HepG2 (cell line): ENCODE measurements around the gene ZAR1L. TPM values are rescaled to one million over a fixed set of nuclear protein-coding genes. Genes with fewer than 3 reads are reported as not detected.
A peak's percentile ranks its signal among the peaks of the same experiment; 100 is the strongest.

Experiments
- ATAC-seq: fragments of 200-7000 bp; cut with Tn5 transposase; 3 replicates; pipeline ENCODE4 v1.9.1; 2020; ENCODE audit warnings: mild to moderate bottlenecking, moderate library complexity
- BruUV-seq: library from RNA; stranded (reverse); fragments of 400-500 nt; replicated peaks from 2 replicates; lab custom pipeline; 2021; lab: Mats Ljungman, UMichigan
- CTCF ChIA-PET: fragments of 300-600 bp; formaldehyde crosslinking; extraction: SDS; loops from one replicate; lab custom pipeline; 2021; ENCODE audit warnings: low total read pairs, inconsistent platforms, low intra/inter-chr PET ratio; lab: Yijun Ruan, JAX
- POLR2A ChIA-PET: fragments of 350-600 bp; sonication (Branson Sonifier 250); formaldehyde crosslinking; loops from one replicate; lab custom pipeline; 2020; ENCODE audit warnings: antibody characterized with exemption, inconsistent platforms; lab: Yijun Ruan, JAX
- DNase-seq: peaks from one replicate; pipeline ENCODE4 v3.0.0-alpha.2; 2015; ENCODE audit warnings: low spot score
- FAIRE-seq: peaks from 3 replicates; lab custom pipeline; 2011; peaks lifted over from hg19 to GRCh38; lab: Jason Lieb, UNC
- H2AFZ ChIP-seq: one replicate; pipeline ENCODE4 v1.6.1; 2011; ENCODE audit warnings: low read length, inconsistent platforms
- H3K27ac ChIP-seq: fragments of 300-600 bp; 3 replicates; pipeline ENCODE4 v1.8.0; 2011; ENCODE audit warnings: mixed run types, mild to moderate bottlenecking, mixed read lengths, low read length, inconsistent platforms; ENCODE audit not compliant: insufficient read depth; ENCODE audit errors: extremely low read length
- H3K27me3 ChIP-seq, 2 experiments: fragments of 200-600 bp in 1 of 2; 2 replicates in 1 of 2; 3 replicates in 1 of 2; pipeline versions ENCODE4 v1.6.0 to v1.8.0; 2011; ENCODE audit warnings: low read length in 2 of 2, mild to moderate bottlenecking in 2 of 2, moderate library complexity in 2 of 2, inconsistent platforms in 1 of 2; ENCODE audit not compliant: insufficient read depth in 2 of 2, control insufficient read depth in 1 of 2
- H3K36me3 ChIP-seq, 2 experiments: fragments of 200-600 bp in 1 of 2; replicated peaks in 1 of 2; 2 replicates in 1 of 2; 3 replicates in 1 of 2; pipeline versions ENCODE4 v1.5.1 to v1.8.0; 2011; ENCODE audit warnings: low read length in 2 of 2, inconsistent platforms in 1 of 2; ENCODE audit not compliant: insufficient read depth in 2 of 2, control insufficient read depth in 1 of 2
- H3K4me1 ChIP-seq: 2 replicates; pipeline ENCODE4 v1.5.1; 2012; ENCODE audit warnings: low read length, inconsistent platforms; ENCODE audit not compliant: insufficient read depth
- H3K4me2 ChIP-seq: 2 replicates; pipeline ENCODE4 v1.6.0; 2011; ENCODE audit warnings: low read depth, low read length, inconsistent platforms
- H3K4me3 ChIP-seq, 3 experiments: fragments of 200-600 bp in 1 of 3; sonication (generic), shearing (Covaris generic) in 1 of 3; replicated peaks in 1 of 3; 2 replicates each; pipeline ENCODE4 v1.5.1; 2011 to 2016; ENCODE audit warnings: low read length in 3 of 3, inconsistent platforms in 2 of 3, low read depth in 2 of 3, mild to moderate bottlenecking in 2 of 3, control low read depth in 1 of 3, mixed read lengths in 1 of 3; ENCODE audit not compliant: insufficient read depth in 1 of 3
- H3K79me2 ChIP-seq: one replicate; pipeline ENCODE4 v1.6.1; 2011; ENCODE audit warnings: low read length, inconsistent platforms; ENCODE audit not compliant: insufficient read depth
- H3K9ac ChIP-seq: 2 replicates; pipeline ENCODE4 v1.6.0; 2011; ENCODE audit warnings: mild to moderate bottlenecking, low read depth, low read length, inconsistent platforms; ENCODE audit not compliant: insufficient read depth
- H3K9me3 ChIP-seq: 2 replicates; pipeline ENCODE4 v1.5.1; 2012; ENCODE audit warnings: mild to moderate bottlenecking, low read length
- H4K20me1 ChIP-seq: 2 replicates; pipeline ENCODE4 v1.6.0; 2011; ENCODE audit warnings: inconsistent platforms, mild to moderate bottlenecking, low read length, moderate library complexity; ENCODE audit not compliant: insufficient read depth
- CBX5 ChIP-seq: sonication (generic); formaldehyde crosslinking; IDR thresholded peaks from 2 replicates; pipeline ENCODE4 v1.4.0; 2020; ENCODE audit warnings: missing genetic modification reagents, borderline replicate concordance
- KLF11 ChIP-seq: IDR thresholded peaks from 2 replicates; pipeline ENCODE4 v1.6.1; 2016; ENCODE audit warnings: missing compliant biosample characterization
- MATR3 ChIP-seq: sonication (generic); formaldehyde crosslinking; IDR thresholded peaks from 2 replicates; pipeline ENCODE4 v1.4.0; 2020; ENCODE audit warnings: missing genetic modification reagents
- MTF1 ChIP-seq: sonication (generic); formaldehyde crosslinking; IDR thresholded peaks from 2 replicates; pipeline ENCODE4 v1.5.0; 2020; ENCODE audit warnings: missing genetic modification reagents
- NCOA2 ChIP-seq: sonication (generic); formaldehyde crosslinking; IDR thresholded peaks from 2 replicates; pipeline ENCODE4 v1.8.0; 2022; ENCODE audit warnings: inconsistent platforms
- NR2C2 ChIP-seq: sonication (generic); formaldehyde crosslinking; IDR thresholded peaks from 2 replicates; pipeline ENCODE4 v1.4.0; 2020; ENCODE audit warnings: missing genetic modification reagents, mild to moderate bottlenecking, moderate library complexity, borderline replicate concordance
- ZNF7 ChIP-seq: IDR thresholded peaks from 2 replicates; pipeline ENCODE4 v1.6.1; 2016; ENCODE audit warnings: missing biosample characterization, missing genetic modification reagents
- ZSCAN29 ChIP-seq: sonication (generic); formaldehyde crosslinking; conservative IDR thresholded peaks from 2 replicates; pipeline ENCODE4 v1.4.0; 2020; ENCODE audit warnings: mild to moderate bottlenecking, missing genetic modification reagents
- ZSCAN9 ChIP-seq: IDR thresholded peaks from 2 replicates; pipeline ENCODE4 v1.6.1; 2016; ENCODE audit warnings: borderline replicate concordance
- whole genome bisulfite sequencing: methylation state at CpG from one replicate; pipeline ENCODE4 v1.1.6; 2017; ENCODE audit warnings: low lambda C conversion rate; 5-methylcytosine and 5-hydroxymethylcytosine counted together
- in situ Hi-C: cut with HindIII; loops from 2 replicates; pipeline ENCODE4 v1.10.0; 2017; ENCODE audit warnings: low pct_unique_long_range_greater_than_20kb; ENCODE audit not compliant: extremely low pct_ligation_motif_present
- intact Hi-C: fragments of 100-400 bp; cut with micrococcal nuclease; formaldehyde crosslinking; loops from one replicate; pipeline ENCODE4 v1.10.0; 2022; ENCODE audit not compliant: unreplicated experiment
- polyA plus RNA-seq, 8 experiments: library from polyadenylated mRNA; depleted of rRNA in 3 of 8; stranded (reverse) in 7 of 8; unstranded in 1 of 8; fragments of >200 nt; fragmentation: Illumina TruSeq in 4 of 8; extraction: Trizol in 4 of 8; gene quantifications; 2 replicates each; pipeline versions ENCODE4 v1.2.1 to v1.2.3, GENCODE V29; 2011 to 2016; ENCODE audit warnings: low read depth in 4 of 8, missing spikeins in 1 of 8, mixed read lengths in 1 of 8; ENCODE audit not compliant: insufficient read depth in 1 of 8
- total RNA-seq, 5 experiments: library from RNA; depleted of rRNA; stranded (reverse); fragments of >200 nt; fragmentation: Illumina TruSeq; extraction: Trizol; gene quantifications; 2 replicates each; pipeline ENCODE4 v1.2.3, GENCODE V29; 2016; ENCODE audit warnings: low read depth in 1 of 5
- TF ChIP-seq, protein P1 (sequence below): sonication (generic); formaldehyde crosslinking; IDR thresholded peaks from 2 replicates; pipeline ENCODE4 v1.5.1; 2020; ENCODE audit warnings: missing genetic modification reagents, mild to moderate bottlenecking, borderline replicate concordance
- TF ChIP-seq, protein P2 (sequence below): sonication (generic); formaldehyde crosslinking; IDR thresholded peaks from 2 replicates; pipeline ENCODE4 v1.5.1; 2020; ENCODE audit warnings: mild to moderate bottlenecking, missing genetic modification reagents, moderate library complexity
- TF ChIP-seq, protein P3 (sequence below): sonication (generic); formaldehyde crosslinking; conservative IDR thresholded peaks from 2 replicates; pipeline ENCODE4 v1.5.0; 2020; ENCODE audit warnings: missing genetic modification reagents
- TF ChIP-seq, protein P4 (sequence below): sonication (generic); formaldehyde crosslinking; IDR thresholded peaks from 2 replicates; pipeline ENCODE4 v1.5.1; 2020; ENCODE audit warnings: missing genetic modification reagents, mild to moderate bottlenecking, borderline replicate concordance
- TF ChIP-seq, protein P5 (sequence below): sonication (generic); formaldehyde crosslinking; IDR thresholded peaks from 2 replicates; pipeline ENCODE4 v1.4.0; 2020; ENCODE audit warnings: missing genetic modification reagents, borderline replicate concordance
- TF ChIP-seq, protein P6 (sequence below): sonication (generic); formaldehyde crosslinking; IDR thresholded peaks from 2 replicates; pipeline ENCODE4 v1.5.0; 2020; ENCODE audit warnings: missing genetic modification reagents

ZAR1L gene
- total and polyA plus RNA-seq, 2 of the 13 experiments (the other 11 are each of a cell fraction or from before 2014, with no cell fraction given), result 0.09 TPM; not detected in 1

DNA sequence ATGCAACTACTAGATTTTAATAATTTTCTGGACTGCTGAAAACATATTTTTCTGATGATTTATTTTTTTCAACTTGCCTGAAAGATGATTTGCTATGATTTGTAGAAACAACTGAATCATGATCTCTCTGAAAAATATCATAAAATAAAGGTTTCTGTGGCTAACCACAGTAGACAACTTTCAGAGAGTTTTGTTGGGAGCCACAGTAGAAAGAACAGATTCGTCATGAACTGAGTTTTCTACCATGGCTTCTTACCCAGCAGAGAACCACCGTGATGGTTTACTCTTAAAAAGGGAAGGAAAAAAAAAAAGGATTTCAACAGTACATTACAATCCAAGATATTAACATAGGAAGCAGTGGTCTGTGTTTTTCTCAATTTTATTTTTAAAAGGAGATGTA, 18.0 kb downstream of the ZAR1L start (continued):
- TF ChIP-seq NR2C2 (CRISPR knock-in tag), result no peak
- TF ChIP-seq, protein P1, sequence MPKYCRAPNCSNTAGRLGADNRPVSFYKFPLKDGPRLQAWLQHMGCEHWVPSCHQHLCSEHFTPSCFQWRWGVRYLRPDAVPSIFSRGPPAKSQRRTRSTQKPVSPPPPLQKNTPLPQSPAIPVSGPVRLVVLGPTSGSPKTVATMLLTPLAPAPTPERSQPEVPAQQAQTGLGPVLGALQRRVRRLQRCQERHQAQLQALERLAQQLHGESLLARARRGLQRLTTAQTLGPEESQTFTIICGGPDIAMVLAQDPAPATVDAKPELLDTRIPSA (CRISPR knock-in tag), result no peak

DNA sequence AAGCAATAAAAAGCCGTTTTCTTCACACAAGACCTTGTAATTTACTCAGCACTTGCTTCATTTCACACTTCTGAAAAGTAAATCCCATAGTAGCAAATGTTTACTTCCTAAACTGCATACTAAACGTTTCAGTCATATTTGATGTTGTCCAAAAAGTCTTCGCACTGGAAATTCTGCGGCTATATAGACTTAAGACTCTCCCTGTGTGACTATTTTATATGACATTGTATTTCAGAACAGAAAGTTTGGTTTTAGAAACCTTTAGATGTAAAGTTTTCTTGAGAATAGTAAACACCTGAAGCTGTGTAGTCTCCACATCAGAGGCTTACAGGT, 29.6 kb downstream of the ZAR1L start:
- WGBS, result 50% methylated on average over 4 of the region's 4 CpGs
- ChIA-PET CTCF (no interaction called here), POLR2A (interaction anchor here (1.3 to 1.6 kb wide), 2 partner anchors 10 to 31 kb away, joined by 3 read pairs; no protein-coding TSS in a partner anchor)
- Histone ChIP-seq H3K79me2 (no peaks in the 10 kb centered on the region), H3K4me2 (0 out of 2 replicates have a peak overlapping the region, but pooled peaks have one; percentile 13), H3K27me3 (no peaks in the 10 kb centered on the region), H3K27ac (no peak overlapping the region), H3K36me3 (no peaks in the 10 kb centered on the region; a peak in 1 of 5 replicates), H3K4me1 (peaks cover 37% of the 10 kb centered on the region), H2AFZ (no peak overlapping the region), H3K9ac (no peak overlapping the region), H3K9me3 (no peaks in the 10 kb centered on the region), H4K20me1 (no peaks in the 10 kb centered on the region), H3K4me3 (no peak overlapping the region)
- FAIRE-seq (no peak), DNase-seq (no peak), ATAC-seq (no peak)
- in situ Hi-C loops, result no loop called here
- intact Hi-C loops, result no loop called here
- BruUV-seq, result no TSS peak
- TF ChIP-seq, protein P2, sequence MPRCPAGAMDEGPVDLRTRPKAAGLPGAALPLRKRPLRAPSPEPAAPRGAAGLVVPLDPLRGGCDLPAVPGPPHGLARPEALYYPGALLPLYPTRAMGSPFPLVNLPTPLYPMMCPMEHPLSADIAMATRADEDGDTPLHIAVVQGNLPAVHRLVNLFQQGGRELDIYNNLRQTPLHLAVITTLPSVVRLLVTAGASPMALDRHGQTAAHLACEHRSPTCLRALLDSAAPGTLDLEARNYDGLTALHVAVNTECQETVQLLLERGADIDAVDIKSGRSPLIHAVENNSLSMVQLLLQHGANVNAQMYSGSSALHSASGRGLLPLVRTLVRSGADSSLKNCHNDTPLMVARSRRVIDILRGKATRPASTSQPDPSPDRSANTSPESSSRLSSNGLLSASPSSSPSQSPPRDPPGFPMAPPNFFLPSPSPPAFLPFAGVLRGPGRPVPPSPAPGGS (CRISPR knock-in tag), result no peak
- TF ChIP-seq, protein P3, sequence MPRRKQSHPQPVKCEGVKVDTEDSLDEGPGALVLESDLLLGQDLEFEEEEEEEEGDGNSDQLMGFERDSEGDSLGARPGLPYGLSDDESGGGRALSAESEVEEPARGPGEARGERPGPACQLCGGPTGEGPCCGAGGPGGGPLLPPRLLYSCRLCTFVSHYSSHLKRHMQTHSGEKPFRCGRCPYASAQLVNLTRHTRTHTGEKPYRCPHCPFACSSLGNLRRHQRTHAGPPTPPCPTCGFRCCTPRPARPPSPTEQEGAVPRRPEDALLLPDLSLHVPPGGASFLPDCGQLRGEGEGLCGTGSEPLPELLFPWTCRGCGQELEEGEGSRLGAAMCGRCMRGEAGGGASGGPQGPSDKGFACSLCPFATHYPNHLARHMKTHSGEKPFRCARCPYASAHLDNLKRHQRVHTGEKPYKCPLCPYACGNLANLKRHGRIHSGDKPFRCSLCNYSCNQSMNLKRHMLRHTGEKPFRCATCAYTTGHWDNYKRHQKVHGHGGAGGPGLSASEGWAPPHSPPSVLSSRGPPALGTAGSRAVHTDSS, result no peak
- no peak for TF ChIP-seq ZNF7 (CRISPR knock-in tag)
- TF ChIP-seq, protein P4, sequence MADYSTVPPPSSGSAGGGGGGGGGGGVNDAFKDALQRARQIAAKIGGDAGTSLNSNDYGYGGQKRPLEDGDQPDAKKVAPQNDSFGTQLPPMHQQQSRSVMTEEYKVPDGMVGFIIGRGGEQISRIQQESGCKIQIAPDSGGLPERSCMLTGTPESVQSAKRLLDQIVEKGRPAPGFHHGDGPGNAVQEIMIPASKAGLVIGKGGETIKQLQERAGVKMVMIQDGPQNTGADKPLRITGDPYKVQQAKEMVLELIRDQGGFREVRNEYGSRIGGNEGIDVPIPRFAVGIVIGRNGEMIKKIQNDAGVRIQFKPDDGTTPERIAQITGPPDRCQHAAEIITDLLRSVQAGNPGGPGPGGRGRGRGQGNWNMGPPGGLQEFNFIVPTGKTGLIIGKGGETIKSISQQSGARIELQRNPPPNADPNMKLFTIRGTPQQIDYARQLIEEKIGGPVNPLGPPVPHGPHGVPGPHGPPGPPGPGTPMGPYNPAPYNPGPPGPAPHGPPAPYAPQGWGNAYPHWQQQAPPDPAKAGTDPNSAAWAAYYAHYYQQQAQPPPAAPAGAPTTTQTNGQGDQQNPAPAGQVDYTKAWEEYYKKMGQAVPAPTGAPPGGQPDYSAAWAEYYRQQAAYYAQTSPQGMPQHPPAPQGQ, result no peak
- no peak for TF ChIP-seq MTF1
- TF ChIP-seq ZSCAN9 (CRISPR knock-in tag), result no peak
- TF ChIP-seq CBX5 (CRISPR knock-in tag), result no peak
- TF ChIP-seq ZSCAN29 (CRISPR knock-in tag), result no peak
- TF ChIP-seq KLF11 (CRISPR knock-in tag), result no peak
- TF ChIP-seq, protein P5, sequence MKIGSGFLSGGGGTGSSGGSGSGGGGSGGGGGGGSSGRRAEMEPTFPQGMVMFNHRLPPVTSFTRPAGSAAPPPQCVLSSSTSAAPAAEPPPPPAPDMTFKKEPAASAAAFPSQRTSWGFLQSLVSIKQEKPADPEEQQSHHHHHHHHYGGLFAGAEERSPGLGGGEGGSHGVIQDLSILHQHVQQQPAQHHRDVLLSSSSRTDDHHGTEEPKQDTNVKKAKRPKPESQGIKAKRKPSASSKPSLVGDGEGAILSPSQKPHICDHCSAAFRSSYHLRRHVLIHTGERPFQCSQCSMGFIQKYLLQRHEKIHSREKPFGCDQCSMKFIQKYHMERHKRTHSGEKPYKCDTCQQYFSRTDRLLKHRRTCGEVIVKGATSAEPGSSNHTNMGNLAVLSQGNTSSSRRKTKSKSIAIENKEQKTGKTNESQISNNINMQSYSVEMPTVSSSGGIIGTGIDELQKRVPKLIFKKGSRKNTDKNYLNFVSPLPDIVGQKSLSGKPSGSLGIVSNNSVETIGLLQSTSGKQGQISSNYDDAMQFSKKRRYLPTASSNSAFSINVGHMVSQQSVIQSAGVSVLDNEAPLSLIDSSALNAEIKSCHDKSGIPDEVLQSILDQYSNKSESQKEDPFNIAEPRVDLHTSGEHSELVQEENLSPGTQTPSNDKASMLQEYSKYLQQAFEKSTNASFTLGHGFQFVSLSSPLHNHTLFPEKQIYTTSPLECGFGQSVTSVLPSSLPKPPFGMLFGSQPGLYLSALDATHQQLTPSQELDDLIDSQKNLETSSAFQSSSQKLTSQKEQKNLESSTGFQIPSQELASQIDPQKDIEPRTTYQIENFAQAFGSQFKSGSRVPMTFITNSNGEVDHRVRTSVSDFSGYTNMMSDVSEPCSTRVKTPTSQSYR (CRISPR knock-in tag), result no peak
- TF ChIP-seq, protein P6, sequence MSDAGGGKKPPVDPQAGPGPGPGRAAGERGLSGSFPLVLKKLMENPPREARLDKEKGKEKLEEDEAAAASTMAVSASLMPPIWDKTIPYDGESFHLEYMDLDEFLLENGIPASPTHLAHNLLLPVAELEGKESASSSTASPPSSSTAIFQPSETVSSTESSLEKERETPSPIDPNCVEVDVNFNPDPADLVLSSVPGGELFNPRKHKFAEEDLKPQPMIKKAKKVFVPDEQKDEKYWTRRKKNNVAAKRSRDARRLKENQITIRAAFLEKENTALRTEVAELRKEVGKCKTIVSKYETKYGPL (CRISPR knock-in tag), result no peak
- TF ChIP-seq NCOA2 (CRISPR knock-in tag), result no peak
- no peak for TF ChIP-seq MATR3 (CRISPR knock-in tag)
